Body of pancreas (tissue), 4 donors: ENCODE results near the gene ZNHIT6.

Experiments used
- CTCF ChIP-seq, 7 experiments: fragments of 450-650 bp in 4 of 7; fragments of 200-600 bp in 3 of 7; sonication (generic) in 3 of 7; IDR thresholded peaks; one replicate each; pipeline ENCODE4 v1.5.1; 2016 to 2019; ENCODE audit warnings: antibody characterized with exemption in 7 of 7
- POLR2A ChIP-seq, 3 donors: fragments of 450-650 bp; IDR thresholded peaks; one replicate each; pipeline ENCODE4 v1.6.1; 2016; ENCODE audit warnings: antibody characterized with exemption in 3 of 3, mild to moderate bottlenecking in 2 of 3

GRCh38 chr1:85654066-85654782, 54.0 kb downstream of the ZNHIT6 start:
- TF ChIP-seq CTCF (IDR thresholded peaks at IDR 0.05) (no peak), POLR2A (IDR thresholded peaks at IDR 0.05) (no peak)
